Measurements from ENCODE around the gene SELENOM.

GRCh38 chr22:31085928-31086327 lies 21.4 kb downstream of the SELENOM start:
- TF ChIP-seq, protein P1, sequence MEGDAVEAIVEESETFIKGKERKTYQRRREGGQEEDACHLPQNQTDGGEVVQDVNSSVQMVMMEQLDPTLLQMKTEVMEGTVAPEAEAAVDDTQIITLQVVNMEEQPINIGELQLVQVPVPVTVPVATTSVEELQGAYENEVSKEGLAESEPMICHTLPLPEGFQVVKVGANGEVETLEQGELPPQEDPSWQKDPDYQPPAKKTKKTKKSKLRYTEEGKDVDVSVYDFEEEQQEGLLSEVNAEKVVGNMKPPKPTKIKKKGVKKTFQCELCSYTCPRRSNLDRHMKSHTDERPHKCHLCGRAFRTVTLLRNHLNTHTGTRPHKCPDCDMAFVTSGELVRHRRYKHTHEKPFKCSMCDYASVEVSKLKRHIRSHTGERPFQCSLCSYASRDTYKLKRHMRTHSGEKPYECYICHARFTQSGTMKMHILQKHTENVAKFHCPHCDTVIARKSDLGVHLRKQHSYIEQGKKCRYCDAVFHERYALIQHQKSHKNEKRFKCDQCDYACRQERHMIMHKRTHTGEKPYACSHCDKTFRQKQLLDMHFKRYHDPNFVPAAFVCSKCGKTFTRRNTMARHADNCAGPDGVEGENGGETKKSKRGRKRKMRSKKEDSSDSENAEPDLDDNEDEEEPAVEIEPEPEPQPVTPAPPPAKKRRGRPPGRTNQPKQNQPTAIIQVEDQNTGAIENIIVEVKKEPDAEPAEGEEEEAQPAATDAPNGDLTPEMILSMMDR (conservative IDR thresholded peaks at IDR 0.05 in 1 of 2, IDR thresholded peaks at IDR 0.05 in 1 of 2; ENCODE audit: low read depth in 1 of 2, low read length in 2 of 2), result no peak
- no peak for TF ChIP-seq EZH2 (IDR thresholded peaks at IDR 0.05; ENCODE audit: low read length, missing control alignments)
